HG02588 (cell line): Measurements from ENCODE around the gene DLG2.

Experiments used
- ATAC-seq: cut with Tn5 transposase; IDR thresholded peaks from one replicate; pipeline ENCODE4 v1.9.1; 2021; ENCODE audit warnings: mild to moderate bottlenecking, moderate library complexity; ENCODE audit not compliant: unreplicated experiment

DLG2 gene

GRCh38 chr11:84541731-84542340, 1085.3 kb downstream of the DLG2 start:
- ATAC-seq, result no peak

DNA sequence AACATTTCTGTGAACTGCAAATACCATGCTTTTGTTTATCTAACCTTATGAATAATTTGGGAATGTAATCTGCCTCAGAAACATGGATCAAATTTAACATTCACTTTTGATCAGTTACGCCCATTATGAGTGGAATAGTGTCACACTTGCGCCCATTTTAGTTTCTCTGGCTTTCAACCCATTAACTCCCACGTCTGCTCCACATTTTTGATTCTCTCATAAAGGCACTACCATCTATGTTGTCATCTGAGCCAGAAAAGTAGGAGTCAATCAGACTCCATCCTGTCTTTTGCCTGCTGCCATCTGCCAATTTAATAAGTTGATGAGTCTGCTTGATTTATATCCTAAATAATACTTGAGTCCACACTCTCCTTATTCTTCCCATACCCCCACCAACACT, 1090.7 kb downstream of the DLG2 start:
- no peak for ATAC-seq

GRCh38 chr11:84532364-84532763, 1094.8 kb downstream of the DLG2 start:
- no peak for ATAC-seq

DNA sequence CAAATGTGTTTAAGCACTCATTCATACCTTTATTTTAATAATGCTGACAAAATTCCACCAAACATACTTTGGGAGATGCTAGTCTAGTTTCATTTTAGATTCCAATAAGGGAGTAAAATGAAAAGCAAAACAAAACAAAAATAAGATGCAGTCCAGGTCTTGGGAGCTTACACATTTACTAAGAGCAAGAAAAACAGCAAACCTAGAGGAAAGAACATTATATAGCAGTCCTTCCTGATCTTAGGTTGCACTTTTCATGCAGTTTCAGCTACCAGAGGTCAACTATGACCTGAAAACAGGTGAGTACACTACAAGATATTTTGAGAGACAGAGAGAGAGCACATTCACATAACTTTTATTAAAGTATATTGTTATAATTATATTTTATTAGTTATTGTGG, 1100.9 kb downstream of the DLG2 start:
- no peak for ATAC-seq

DNA sequence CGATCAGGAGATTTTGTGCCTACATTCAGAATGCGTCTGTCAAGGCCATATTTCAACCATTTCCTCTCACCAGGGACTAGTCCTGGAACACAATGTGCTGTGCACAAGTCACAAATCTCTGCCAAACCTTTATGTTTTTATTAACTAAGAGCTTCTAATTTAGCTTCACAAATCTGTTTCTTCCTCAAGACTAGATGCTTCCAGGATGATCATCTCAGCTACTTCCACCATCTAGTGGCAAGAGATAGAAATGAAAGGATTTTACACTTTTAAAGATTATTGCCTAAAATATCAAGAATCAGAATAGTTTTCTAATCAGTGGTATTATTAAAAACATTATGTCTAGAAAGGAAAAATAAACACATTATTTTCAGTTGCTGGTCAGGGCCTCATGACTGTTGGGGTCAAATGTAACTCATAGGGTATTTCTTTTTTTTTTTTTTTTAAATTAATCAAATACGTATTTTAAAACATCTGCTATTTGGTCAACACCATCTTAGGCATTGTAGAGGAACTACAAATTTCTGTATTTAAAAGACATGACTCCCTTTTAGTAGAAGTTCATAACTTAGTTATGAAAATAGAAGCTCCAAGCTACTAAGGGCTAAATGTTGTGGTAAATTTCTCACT, 1102.6 kb downstream of the DLG2 start:
- no peak for ATAC-seq

DNA sequence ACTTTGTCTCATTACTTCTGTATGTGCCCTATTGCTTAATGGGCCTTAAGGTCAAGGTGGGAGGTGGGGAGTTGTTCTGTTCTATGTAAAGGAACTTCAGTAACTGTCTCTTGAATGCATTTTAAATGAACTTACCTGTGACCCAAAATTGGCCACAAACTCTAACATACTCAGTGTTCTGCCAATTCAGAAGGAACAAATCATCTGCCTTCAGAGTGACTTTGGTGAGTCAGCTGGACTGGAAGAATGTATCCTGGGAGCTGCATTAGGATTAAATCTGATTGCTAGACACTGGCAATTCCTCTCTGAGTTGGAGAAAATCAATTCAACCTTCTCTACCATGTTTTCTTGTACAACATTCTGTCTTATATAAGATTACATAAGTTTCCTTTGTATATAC, 1104.8 kb downstream of the DLG2 start:
- ATAC-seq, result no peak

DNA sequence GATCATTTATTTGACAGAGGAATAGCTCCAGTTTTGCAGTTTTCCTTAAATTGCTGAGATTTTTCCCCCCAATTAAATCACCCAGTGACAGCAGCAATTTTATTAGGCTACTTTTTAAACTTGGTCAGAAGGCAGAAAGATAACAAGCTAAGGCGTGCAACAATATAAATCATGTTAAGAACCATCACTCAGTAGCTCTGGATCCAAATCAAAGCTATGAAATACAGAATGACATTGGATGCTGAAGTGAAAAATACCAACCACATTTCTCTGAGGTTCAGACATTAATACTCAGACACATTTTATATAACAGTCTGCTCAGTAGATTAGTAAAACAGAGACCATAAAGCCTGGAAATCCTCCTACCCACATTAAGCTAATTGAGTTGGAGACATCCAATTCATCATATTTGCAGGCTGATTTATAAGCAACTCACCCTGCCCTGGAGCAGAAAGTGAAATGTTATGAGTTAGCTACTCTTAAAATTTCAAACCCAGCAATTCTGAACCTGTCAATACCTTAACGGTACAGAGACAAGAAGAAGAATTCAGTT, 1108.4 kb downstream of the DLG2 start:
- ATAC-seq, result no peak

GRCh38 chr11:84514436-84514835, 1112.7 kb downstream of the DLG2 start:
- ATAC-seq, result no peak

DNA sequence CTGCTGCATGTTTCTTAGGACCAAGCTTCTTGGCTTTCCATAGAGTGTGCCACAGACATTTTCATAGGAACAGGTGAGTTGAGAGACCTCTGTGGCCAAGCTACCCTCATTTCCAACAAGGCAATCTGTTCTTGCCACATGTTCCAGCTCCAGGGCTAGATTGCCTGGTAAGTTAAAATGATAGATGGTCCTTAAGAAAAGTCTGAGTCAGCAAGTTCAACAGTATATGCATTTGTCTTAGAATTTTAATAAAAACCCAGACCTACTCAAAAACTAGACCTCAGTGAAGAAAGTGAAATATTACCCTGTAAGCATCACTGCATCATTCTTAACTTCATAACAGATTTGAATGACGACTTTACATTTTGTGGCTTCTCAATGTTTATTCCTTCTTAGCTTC, 1123.6 kb downstream of the DLG2 start:
- no peak for ATAC-seq

- no peak for ATAC-seq
Observed at GRCh38 chr11:84501750-84502149, 1125.4 kb downstream of the DLG2 start.

DNA sequence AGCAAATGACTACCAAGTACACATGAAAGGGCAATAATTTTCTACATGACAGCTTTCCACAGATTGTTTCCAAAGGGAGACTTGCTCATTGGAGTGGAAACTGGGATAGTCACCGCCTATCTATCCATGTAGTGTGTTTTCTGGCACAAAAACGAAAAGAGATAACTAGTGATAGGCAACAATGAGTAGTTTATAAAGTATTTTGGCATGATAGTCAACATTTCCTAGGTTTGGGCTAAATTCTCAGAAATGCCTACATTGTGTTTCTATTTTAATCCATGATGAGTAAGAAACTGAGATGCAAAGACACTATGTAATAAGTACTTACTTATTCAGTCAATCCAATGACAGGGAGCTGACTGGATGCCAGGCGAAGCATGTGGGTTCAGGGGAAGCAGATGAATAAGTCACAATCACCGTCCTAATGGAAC, 1129.1 kb downstream of the DLG2 start:
- ATAC-seq, result no peak

GRCh38 chr11:84497181-84497580, 1130.0 kb downstream of the DLG2 start:
- no peak for ATAC-seq

GRCh38 chr11:84496122-84496521, 1131.0 kb downstream of the DLG2 start:
- no peak for ATAC-seq

DNA sequence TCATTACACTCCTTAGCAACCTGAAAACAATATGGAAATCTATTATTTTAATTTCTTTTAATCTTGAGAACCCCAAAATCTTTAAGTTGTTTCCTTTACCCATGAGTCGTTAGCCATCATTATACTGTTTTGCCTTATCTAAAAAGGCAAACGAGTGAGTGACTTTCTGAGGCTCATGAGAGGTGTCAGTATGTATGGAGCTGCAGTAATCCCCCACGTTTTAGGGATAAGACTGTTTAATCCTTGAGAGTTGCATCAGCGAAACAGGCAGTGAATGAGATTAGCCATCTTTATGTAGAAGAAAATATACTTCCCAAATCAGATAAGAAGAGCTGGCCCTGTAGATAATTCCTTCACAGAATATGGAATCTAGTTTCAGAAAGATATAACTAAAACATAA, 1147.0 kb downstream of the DLG2 start:
- no peak for ATAC-seq

GRCh38 chr11:84476581-84476980, 1150.6 kb downstream of the DLG2 start:
- ATAC-seq, result no peak

GRCh38 chr11:84471501-84471900, 1155.6 kb downstream of the DLG2 start:
- no peak for ATAC-seq

- no peak for ATAC-seq
Observed at GRCh38 chr11:84468235-84468634, 1158.9 kb downstream of the DLG2 start.

DNA sequence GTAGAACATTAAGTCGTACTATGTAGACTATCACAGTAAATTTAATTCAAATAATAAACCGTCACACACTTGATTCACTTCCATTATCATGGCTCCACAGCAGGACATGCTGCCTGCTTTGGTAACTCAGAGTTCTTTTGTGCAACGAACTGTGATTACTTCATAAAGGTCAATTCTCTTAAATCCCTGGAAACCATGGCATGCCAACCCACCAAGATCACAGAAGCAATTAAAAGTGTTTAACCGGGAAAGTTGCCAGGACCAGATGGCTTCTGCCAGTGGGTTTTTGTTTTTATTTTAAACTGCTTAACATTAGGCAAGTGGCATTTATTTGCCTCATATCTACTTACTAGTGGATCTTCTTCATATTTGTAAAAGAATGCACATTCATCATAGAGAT, 1162.1 kb downstream of the DLG2 start:
- ATAC-seq, result no peak

- no peak for ATAC-seq
Observed at GRCh38 chr11:84455691-84456090, 1171.5 kb downstream of the DLG2 start.

DNA sequence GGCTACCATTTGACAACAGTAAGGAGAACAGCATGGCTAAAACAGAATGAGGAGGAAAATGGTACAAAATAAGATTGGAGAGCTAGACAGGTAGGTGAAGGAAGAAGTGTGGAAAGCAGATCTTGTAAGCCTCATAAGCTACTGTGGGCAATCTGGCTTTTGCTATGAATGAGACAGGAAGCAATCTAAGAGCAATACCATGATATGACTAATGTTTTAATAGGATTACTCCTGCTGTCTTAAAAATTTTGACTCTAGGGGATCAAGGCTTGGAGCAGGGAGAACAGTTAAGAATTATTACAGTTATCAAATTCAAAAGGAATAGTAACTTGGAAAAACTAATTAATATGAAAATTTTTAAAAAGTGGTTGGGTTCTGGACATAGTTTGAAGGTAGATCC, 1174.9 kb downstream of the DLG2 start:
- no peak for ATAC-seq

GRCh38 chr11:84438565-84438964, 1188.6 kb downstream of the DLG2 start:
- ATAC-seq, result no peak

DNA sequence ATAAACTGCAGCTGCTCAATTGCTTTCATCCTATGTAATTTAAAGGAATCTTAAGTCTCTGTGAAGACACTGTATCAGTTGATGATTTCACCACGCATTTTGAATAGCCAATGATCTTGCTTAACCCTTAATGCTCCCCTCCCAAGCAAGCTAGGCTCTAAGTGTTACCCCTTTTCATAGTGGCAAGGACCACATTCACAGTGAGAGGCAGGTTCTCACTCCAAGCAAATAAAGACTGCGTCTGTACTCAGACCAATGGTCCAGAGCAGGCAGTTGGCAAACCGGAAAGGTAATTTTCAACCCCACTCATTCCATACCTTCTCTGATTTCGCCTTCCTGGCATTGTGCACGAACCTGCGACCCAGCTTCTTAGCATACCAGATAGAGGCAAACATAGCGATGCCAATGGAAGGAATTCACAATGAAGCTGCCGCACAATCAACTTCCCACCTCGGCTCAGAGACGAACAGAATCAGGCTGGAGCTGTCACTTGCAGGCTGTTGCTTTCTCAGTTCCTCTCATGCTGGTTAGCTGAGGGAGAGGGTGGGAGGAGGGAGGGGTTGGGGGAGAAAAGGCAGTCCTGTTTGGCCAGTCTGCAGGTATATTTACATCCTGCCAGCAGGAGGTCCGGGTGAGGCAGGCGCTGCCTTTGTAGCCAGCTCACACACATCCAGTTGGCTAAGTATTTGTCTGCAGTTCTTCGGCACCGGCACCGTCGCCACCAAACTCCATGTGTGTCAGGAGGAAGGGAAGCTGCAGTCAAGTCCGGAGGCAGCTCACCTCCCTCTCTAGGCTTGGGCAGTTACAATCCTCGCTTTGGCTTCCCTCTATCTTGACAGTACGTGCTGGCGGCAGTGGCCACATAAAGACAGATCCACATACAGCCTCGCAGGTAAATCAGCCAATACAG, 1189.8 kb downstream of the DLG2 start:
- peak; percentile 91 for ATAC-seq
